PC-3 (cell line): Measurements from ENCODE around the gene DMRT1. TPM values are rescaled to one million over a fixed set of nuclear protein-coding genes. Genes with fewer than 3 reads are reported as not detected.

Experiments used
- ATAC-seq: fragments of 200-7000 bp; cut with Tn5 transposase; 2 replicates; pipeline ENCODE4 v1.9.1; 2020; ENCODE audit warnings: mild to moderate bottlenecking, moderate library complexity
- BruUV-seq: library from RNA; stranded (reverse); fragments of 400-500 nt; replicated peaks from 2 replicates; lab custom pipeline; 2021; lab: Mats Ljungman, UMichigan
- CTCF ChIA-PET: fragments of 300-600 bp; sonication (Branson Sonifier 250); formaldehyde crosslinking; loops from one replicate; lab custom pipeline; 2022; ENCODE audit warnings: antibody characterized with exemption; lab: Charles Lee
- POLR2A ChIA-PET: fragments of 300-600 bp; sonication (Branson Sonifier 250); formaldehyde crosslinking; loops from one replicate; lab custom pipeline; 2022; ENCODE audit warnings: antibody characterized with exemption; ENCODE audit not compliant: unreplicated experiment; lab: Charles Lee
- DNase-seq: peaks from one replicate; pipeline ENCODE4 v3.0.0-alpha.2; 2015
- H2AFZ ChIP-seq: fragments of 300-600 bp; sonication (generic); 2 replicates; pipeline ENCODE4 v1.6.0; 2016; ENCODE audit warnings: antibody characterized with exemption, low read length
- H3F3A ChIP-seq: fragments of 300-600 bp; sonication (generic); one replicate; pipeline ENCODE4 v1.6.0; 2017; ENCODE audit warnings: antibody characterized with exemption, low read length, control low read depth, mild to moderate bottlenecking; ENCODE audit not compliant: unreplicated experiment
- H3K27ac ChIP-seq: fragments of 300-600 bp; sonication (generic); 2 replicates; pipeline ENCODE4 v1.5.1; 2016; ENCODE audit warnings: mild to moderate bottlenecking, low read length
- H3K27me3 ChIP-seq: fragments of 300-600 bp; sonication (generic); 2 replicates; pipeline ENCODE4 v1.6.1; 2016; ENCODE audit warnings: low read length, mixed read lengths
- H3K36me3 ChIP-seq: fragments of 300-600 bp; sonication (generic); 2 replicates; pipeline ENCODE4 v1.6.1; 2016; ENCODE audit warnings: low read depth, mixed run types, low read length, mixed read lengths
- H3K4me1 ChIP-seq: fragments of 300-600 bp; sonication (generic); 2 replicates; pipeline ENCODE4 v1.5.1; 2016; ENCODE audit warnings: low read length; ENCODE audit not compliant: insufficient read depth
- H3K4me2 ChIP-seq: fragments of 300-600 bp; sonication (generic); 2 replicates; pipeline ENCODE4 v1.6.0; 2016; ENCODE audit warnings: low read length
- H3K4me3 ChIP-seq: fragments of 300-600 bp; sonication (generic); 2 replicates; pipeline ENCODE4 v1.5.1; 2016; ENCODE audit warnings: mild to moderate bottlenecking, low read length, mixed read lengths
- H3K79me2 ChIP-seq: fragments of 300-600 bp; sonication (generic); 2 replicates; pipeline ENCODE4 v1.6.1; 2017; ENCODE audit warnings: low read length, mixed read lengths
- H3K9ac ChIP-seq: fragments of 300-600 bp; sonication (generic); 2 replicates; pipeline ENCODE4 v1.6.0; 2016; ENCODE audit warnings: mild to moderate bottlenecking, low read length
- H3K9me2 ChIP-seq: fragments of 300-600 bp; sonication (generic); replicated peaks from 2 replicates; pipeline ENCODE4 v1.6.1; 2016; ENCODE audit warnings: mixed run types, low read length, mixed read lengths
- H3K9me3 ChIP-seq: fragments of 300-600 bp; sonication (generic); 2 replicates; pipeline ENCODE4 v1.6.1; 2016; ENCODE audit warnings: low read length, mixed read lengths
- H4K20me1 ChIP-seq: fragments of 300-600 bp; sonication (generic); 2 replicates; pipeline ENCODE4 v1.6.1; 2016; ENCODE audit warnings: low read length, mixed read lengths
- EZH2 ChIP-seq: fragments of 300-600 bp; sonication (generic); IDR thresholded peaks from one replicate; pipeline ENCODE4 v1.6.1; 2017; ENCODE audit warnings: antibody characterized with exemption, mild to moderate bottlenecking, low read length; ENCODE audit not compliant: unreplicated experiment
- EZH2phosphoT487 ChIP-seq: fragments of 300-600 bp; sonication (generic); IDR thresholded peaks from 2 replicates; pipeline ENCODE4 v1.6.1; 2018; ENCODE audit warnings: mild to moderate bottlenecking, antibody characterized with exemption, low read length, borderline replicate concordance
- intact Hi-C: fragments of 100-400 bp; cut with micrococcal nuclease; formaldehyde crosslinking; loops from 2 replicates; pipeline ENCODE4 v1.9.0; 2023
- total RNA-seq: library from RNA; depleted of rRNA; stranded (reverse); fragments of >200 nt; gene quantifications from 2 replicates; pipeline ENCODE4 v1.2.3, GENCODE V29; 2014
- TF ChIP-seq, protein P1 (sequence below): fragments of 300-600 bp; sonication (generic); conservative IDR thresholded peaks from 2 replicates; pipeline ENCODE4 v1.5.1; 2017; ENCODE audit warnings: antibody characterized with exemption, low read depth, mild to moderate bottlenecking, low read length

DMRT1 gene
- total RNA-seq, 1 experiment from 2014 or later, result 0.04 TPM

- no peaks in the 10 kb centered on the region for H3K36me3 ChIP-seq
- POLR2A ChIA-PET, result no interaction called here
- CTCF ChIA-PET, result interaction anchor here (0.7 kb wide), 1 partner anchor 85 kb away, joined by 5 read pairs; no protein-coding TSS in a partner anchor
- no peaks in the 10 kb centered on the region for H3K79me2 ChIP-seq
- H3K9me2 ChIP-seq, result no peaks in the 10 kb centered on the region
- ATAC-seq, result peak; percentile 48
- no peaks in the 10 kb centered on the region for H4K20me1 ChIP-seq
- H3K4me2 ChIP-seq, result peak overlapping the region; percentile 68
- no peak overlapping the region for H3K9ac ChIP-seq
- DNase-seq, result peak; percentile 11
- TF ChIP-seq EZH2phosphoT487 (no peak), EZH2 (no peak)
- TF ChIP-seq, protein P1, sequence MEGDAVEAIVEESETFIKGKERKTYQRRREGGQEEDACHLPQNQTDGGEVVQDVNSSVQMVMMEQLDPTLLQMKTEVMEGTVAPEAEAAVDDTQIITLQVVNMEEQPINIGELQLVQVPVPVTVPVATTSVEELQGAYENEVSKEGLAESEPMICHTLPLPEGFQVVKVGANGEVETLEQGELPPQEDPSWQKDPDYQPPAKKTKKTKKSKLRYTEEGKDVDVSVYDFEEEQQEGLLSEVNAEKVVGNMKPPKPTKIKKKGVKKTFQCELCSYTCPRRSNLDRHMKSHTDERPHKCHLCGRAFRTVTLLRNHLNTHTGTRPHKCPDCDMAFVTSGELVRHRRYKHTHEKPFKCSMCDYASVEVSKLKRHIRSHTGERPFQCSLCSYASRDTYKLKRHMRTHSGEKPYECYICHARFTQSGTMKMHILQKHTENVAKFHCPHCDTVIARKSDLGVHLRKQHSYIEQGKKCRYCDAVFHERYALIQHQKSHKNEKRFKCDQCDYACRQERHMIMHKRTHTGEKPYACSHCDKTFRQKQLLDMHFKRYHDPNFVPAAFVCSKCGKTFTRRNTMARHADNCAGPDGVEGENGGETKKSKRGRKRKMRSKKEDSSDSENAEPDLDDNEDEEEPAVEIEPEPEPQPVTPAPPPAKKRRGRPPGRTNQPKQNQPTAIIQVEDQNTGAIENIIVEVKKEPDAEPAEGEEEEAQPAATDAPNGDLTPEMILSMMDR, result no peak
- peak overlapping the region; percentile 51 for H3K4me3 ChIP-seq
- H3K4me1 ChIP-seq, result no peaks in the 10 kb centered on the region
- peaks cover 45% of the 10 kb centered on the region for H3K27me3 ChIP-seq
- no peaks in the 10 kb centered on the region for H3F3A ChIP-seq
- intact Hi-C loops, result no loop called here
- no TSS peak for BruUV-seq
- no peak overlapping the region for H3K27ac ChIP-seq
- peak overlapping the region; percentile 55; the same call in 1 of the 2 replicates for H2AFZ ChIP-seq
- H3K9me3 ChIP-seq, result no peaks in the 10 kb centered on the region
These were observed 135.7 kb downstream of the DMRT1 start for GRCh38 chr9:976943-977837.

DNA sequence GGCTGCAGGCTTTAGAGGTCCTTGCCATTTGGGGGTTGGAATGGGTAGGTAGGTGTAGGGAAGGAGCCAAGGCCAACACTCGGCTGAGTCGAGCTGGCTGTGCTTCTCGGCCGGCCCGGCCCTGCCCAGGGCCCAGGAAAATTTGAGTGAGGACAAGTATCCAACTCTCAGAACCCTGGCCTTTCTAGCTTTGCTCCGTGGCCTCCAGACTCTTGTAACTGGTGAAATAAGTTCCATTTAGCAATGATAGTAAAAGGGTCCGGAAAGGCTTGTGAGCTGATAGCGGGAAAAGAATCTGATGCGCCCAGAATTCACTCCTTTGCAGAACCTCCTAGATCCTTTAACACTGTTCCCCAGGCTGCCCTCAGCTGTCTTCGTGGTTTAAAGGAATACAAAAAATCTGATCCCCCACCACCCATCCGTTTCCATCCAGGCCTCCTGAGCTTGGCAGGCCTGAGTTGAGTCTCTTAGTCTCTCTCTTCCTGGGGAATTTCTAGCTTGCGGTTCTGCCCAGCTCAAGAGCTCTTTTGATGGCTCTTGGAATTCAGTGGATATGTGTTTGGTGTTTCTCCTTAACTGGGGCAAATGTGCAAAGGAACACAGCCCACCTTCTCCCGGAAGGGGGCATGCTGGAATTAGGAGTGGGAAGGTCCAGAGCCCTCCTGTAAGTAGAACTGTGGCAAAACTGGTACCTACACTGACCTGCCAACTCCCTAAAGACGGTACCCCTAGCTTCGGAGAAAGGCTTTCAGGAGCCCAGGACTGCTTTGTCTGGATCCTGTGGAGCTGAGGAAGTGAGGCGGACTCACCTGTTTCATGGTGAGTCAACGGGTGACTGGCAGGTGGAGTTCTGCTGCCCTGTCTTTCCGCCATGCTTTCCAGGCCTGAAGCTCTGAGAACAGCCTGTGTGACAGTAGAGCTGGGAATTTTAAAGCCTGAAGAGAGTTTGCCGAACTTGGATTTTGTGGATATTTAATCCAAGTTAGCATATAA is 136.6 kb downstream of the DMRT1 start:
- H3K79me2 ChIP-seq, result no peaks in the 10 kb centered on the region
- no peak overlapping the region for H3K27ac ChIP-seq
- intact Hi-C loops, result no loop called here
- no peak for TF ChIP-seq EZH2
- no peak for TF ChIP-seq EZH2phosphoT487
- TF ChIP-seq, protein P1, result no peak
- no peak overlapping the region for H3K4me2 ChIP-seq
- no peaks in the 10 kb centered on the region for H4K20me1 ChIP-seq
- H3F3A ChIP-seq, result no peaks in the 10 kb centered on the region
- H3K9me2 ChIP-seq, result no peaks in the 10 kb centered on the region
- H3K4me1 ChIP-seq, result no peaks in the 10 kb centered on the region
- no peaks in the 10 kb centered on the region for H3K9me3 ChIP-seq
- H2AFZ ChIP-seq, result no peak overlapping the region
- no peak overlapping the region for H3K9ac ChIP-seq
- POLR2A ChIA-PET, result no interaction called here
- DNase-seq (no peak), ATAC-seq (no peak)
- BruUV-seq, result no TSS peak
- no peaks in the 10 kb centered on the region for H3K36me3 ChIP-seq
- CTCF ChIA-PET, result no interaction called here
- no peak overlapping the region for H3K4me3 ChIP-seq
- H3K27me3 ChIP-seq, result peaks cover 53% of the 10 kb centered on the region
